Epidermal melanocyte (primary cell): ENCODE results near the gene CDYL2.

ENCODE experiments used
- DNase-seq: peaks from one replicate; pipeline ENCODE4 v3.0.0; 2011; ENCODE audit warnings: low spot score; ENCODE audit not compliant: insufficient read length

The CDYL2 gene

DNA sequence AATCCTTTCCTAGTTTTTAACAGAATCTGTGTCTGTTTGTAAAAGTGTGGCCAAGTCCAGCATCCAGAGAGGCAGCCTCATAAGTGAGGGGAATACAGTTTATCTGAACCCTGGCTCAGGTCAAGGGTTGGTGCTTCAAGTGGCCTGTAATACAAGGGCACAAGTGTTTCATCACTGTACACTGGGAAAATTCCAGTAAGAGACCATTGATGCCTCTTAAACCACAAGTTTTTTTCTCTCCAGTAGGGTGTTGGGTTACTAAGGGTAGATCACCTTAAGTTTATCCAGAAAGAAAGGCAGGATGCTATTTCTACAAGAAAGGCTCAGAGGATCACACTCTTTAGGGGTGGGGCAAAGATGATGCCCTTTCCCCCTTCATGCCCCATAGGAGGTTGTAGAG, 96.7 kb downstream of the CDYL2 start:
- DNase-seq, result no peak

DNA sequence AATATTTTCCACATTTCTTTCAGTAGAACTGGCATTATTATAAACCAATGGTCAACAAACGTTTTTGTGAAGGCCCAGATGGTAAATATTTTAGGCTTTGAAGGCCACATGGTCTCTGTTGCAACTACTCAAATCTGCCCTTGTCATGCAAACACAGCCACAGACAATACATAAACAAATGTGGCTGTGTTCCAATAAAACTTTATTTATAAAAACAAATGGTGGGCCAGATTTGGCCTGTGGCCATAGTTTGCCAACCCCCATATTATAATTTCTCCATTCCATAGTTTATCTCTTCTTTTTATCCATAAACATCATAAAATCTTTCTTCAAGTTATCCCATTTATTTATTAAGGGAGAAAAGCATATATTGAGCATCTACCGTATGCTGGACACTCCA, 98.8 kb downstream of the CDYL2 start:
- no peak for DNase-seq

DNA sequence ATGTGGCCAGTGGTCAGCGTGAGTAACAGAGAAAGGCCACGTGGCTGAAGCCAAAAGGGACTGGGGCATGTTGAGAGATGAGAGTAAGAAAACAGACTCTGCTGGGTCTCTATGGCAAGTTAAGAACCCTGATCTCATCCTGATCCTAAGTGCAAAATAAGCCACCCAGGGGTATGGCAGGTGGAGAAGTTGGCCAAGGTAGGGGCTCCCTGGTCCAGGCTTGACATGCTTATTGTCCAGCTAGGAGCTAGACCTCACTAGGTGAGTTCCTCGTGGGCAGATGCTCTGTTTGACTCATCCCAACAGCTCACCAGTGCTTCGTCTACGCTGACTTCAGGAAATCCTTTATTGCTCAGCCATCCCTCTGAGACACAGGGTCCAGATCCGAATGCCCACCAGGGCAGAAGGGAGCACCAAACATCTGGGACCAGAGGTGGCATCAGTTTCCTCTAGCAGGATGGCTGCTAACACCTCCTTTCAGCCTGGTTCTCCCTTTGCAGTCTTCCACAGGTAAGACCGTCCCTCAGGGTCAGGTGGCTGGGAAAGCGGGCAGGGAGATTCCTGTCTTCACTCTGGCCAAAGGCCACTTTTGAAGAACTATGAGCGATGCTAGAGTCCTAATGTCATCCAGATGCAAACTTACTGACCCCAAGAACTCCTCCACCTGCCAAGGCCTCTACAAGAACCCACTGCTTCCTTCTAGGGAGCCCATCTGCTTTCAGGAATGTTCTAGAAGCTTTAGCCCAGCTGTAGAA, 99.5 kb downstream of the CDYL2 start:
- no peak for DNase-seq

DNA sequence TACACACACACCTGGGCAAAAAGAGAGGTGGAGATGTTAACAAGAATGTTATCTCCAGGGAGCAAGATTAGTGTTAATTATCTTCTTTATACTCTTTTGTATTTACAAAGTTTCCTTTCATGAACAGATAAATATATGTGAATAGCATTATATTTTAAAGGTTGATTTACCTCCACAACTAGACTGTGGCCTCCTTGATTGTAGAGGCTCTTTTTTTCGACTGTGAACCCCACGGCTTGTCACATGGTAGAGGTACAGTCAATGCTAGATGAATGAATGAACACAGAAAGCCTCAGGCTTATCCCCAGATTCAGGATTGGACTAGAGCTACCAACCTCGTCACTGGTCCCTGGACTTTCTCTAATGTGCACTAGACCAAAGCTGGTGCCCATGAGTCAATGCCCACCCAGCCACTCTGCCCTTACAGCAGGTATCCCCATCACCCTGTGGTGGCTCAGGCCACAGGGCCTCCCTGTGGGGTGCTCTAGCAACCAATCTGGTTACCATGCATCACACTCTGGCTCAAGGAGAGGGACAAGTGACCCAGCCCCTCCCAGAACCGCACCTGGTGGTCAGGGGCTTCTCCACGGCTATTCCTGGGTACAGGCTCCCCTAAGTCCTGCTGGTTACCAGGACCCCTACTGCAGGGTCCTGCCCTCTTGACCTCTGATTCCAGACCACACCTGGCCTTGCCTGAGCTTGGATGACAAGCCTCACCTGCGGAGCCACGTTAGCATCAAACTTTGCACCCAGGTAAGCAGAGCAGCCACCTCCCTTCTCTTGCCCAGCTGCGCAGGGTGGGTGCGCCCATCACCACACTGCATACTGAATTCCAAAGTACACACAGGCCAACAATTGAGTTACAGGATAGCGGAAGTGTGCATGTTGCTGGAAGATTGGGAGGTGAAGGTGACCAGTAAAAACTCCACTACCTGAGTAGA, 101.0 kb downstream of the CDYL2 start:
- no peak for DNase-seq

DNA sequence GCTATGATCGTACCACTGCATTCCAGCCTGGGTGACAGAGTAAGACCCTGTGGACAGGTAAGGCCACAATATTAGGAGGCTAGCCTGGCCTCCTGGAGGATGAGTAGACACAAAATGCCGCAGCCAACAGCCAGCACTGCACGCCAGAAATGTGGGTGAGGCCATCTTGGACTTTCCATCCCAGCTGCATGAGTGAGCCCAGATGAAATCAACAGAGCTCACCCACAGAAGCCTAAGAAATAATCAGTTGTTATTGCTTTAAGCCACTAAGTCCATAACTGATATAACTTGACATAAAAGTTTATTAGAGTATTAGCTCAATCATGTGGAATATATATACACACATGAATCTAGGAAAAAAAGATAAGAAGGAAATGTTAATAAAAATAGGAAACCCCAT, 101.7 kb downstream of the CDYL2 start:
- DNase-seq, result no peak

DNA sequence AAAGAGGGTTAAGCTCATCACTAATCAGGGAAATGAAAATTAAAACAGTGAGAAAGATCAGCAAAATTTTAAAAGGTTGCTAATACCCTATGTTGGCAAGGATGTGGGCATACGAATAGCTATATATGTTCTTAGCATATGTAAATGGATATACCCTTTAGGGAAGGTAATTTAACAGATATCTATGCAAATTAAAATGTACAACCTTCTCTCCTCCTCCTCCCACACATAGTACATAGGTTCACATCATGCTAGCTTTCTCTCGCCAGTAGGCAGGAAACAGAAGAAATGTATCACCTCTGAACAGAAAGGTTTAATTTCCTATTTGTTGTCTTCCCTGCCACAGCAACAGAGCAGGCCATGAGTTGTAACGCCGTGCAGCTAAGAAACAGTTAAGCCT, 103.8 kb downstream of the CDYL2 start:
- DNase-seq, result no peak

DNA sequence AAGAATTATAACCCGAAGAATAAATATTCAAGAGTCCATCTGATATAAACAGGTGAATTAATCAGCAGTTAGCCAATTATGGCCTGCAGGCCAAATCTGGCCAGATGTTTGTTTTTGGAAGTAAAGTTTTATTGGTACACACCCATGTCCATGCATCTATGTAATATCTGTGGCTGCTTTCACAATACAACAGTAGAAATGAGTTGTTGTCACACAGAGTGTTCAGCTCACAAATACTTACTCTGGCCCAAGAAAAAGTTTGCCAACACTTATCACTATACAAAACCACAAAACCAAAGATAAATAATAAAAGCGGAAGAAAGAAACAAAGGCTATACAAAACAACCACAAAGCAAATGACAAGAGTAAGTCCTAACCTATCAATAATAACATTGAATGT, 109.4 kb downstream of the CDYL2 start:
- no peak for DNase-seq

DNA sequence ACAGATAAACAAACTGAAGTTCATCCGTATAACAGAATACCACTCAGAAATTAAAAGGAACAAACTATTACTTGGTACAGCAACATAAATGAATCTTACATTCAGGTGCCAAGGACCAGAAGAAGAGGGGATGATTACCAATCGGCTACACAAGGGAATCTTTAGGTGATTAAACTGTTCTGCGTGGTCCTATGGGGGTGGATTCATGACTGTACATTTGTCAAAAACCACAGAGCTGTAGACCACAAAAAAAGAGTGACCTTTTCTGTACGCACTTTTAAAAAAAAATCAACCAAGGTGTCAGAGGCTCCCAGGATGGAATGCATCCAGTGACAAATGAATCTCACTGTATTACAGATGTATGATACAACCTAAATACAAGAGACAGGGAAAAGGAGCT, 110.8 kb downstream of the CDYL2 start:
- no peak for DNase-seq

DNA sequence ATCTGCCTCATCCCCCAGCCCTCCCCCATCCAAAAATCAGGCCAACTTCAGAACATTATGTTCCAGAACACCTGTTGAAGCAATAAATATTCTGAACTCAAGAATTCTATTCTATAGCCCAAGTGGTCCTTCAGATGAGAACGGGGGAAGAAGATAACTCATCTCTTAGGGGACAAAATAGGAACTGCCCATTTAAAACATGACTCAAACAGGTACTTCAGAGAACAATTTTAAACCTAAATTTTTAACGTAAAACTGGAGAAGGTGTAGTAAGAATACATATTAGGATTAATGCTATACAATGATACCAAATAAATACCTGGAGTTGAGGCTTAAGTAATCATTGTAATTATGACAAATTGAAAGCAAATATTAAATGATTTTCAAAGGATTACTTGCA, 112.1 kb downstream of the CDYL2 start:
- no peak for DNase-seq

DNA sequence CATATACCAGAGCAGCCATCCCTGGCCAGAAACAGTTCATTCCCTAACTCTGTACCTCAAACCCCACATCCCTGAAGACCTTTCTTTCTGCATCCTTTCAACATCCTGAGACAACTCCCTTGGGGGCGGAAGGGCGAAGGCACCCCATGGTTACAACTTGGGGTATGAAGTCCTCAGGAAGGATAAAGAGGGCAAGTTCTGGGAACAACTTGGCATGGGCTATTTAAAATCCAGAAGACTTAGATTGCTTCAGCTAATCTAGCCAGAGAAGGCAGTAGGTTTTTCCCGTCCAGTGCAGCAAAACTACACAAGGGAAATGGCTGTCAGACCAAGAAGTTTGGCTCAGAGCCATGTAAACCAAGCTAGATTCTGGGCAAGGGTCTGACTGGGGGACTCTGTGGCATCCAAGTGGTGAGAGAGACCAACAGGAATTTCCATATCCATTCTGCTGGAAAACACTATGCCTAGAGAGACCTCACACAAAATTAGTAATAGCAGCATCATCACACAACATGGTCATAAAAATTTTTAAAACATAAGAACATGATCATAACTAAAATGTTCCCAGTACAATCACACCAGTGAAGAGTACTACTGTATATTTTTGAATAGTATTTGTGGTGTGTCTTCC, 113.2 kb downstream of the CDYL2 start:
- DNase-seq, result no peak

DNA sequence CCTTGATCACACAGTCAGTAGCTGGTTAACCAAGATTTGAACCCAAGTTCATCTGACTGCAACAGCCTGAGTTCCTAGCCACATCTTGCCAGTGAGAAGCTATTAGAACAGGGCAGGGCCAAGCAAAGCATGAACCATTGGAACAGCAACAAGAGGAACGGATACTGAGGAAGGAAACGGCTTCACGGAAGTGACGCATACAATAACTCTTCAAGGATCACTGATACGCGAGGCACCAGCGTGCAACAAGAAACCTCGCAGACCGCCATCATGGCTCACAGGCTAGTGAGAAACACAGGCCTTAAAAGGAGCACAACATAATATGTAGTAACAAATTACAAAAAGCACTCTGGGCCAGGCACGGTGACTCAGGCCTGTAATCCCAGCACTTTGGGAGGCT, 114.9 kb downstream of the CDYL2 start:
- no peak for DNase-seq

DNA sequence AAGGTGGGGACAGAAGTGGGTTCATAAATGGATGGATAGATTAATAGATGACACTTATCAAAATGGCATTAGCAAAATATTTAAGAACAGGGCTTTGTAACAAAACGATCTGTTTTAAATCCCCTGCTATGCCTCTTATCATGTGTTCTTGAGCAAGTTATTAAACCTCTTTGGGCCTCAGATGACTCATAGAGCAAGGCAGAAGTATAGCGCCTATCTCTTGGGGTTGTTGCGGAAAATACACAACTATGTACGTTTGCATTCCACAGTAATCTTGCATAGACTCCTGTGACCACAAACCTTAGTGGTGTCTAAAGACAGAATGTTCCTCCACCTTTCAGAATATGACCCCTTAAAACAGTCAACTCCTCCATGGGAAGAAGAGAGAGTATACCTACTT, 116.8 kb downstream of the CDYL2 start:
- DNase-seq, result no peak

DNA sequence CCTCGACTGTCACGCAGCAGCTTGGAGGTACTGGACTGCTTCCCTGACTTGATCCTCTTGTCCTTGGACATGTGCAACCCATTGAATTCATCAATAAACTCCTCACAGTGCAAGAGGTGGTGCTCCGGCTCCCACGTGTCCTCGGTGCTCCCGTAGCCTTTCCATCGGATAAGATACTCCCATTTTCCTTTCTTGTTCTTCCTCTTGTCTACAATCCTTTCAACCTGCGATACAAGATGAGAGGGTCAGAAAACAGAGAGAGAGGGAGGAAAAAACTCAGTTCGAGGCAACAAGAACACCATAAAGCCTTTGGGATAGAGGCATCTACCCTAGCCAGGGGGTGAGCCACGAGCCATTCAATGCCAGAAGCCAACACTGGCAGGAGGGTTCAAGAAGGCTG, 119.5 kb downstream of the CDYL2 start:
- DNase-seq, result no peak

DNA sequence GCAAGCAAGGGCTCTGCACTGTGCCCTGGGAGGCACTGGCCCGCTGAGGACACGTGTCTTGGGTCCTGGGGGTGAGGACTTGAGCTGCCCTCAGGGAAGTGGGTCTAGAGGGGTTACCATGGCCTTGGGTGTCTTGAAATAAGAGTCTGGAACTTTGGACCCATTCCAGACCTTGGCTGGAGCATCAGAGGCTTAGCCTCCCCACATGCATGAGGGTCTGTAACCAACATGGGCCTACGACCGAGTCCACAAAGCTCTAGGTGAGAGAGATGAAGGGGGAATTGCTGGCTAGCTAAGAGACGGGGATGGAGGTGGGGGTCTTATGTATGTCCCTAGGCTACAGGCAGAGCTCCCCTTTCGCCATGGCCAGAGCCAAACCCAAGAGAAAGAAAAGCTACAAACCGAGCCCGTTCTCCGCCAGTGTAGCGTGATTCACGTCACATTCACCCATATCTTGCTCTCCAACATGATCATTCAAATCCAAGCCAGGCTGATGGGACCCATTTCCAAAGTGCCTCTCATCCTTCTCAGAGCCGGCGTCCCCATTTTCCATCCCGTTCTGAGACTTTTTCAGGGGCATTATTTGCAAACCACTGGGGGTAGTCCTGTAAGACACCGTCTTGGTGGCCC, 120.1 kb downstream of the CDYL2 start:
- no peak for DNase-seq

DNA sequence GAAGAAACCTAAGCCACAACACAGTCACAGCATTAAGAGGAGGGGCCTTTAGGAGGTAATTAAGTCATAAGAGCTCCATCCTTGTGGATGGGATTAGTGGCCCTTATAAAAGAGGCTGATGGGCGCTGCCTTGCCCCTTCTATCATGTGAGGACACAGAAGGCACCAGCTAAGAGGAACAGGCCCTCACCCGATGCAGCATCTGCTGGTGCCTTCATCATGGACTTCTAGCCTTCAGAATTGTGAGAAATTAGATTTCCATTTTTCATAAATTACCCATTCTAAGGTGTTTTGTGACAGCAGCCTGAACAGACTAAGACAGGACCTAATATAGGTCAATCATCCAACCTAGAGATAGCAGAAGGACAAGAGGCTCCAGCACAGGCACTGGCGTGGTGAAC, 120.8 kb downstream of the CDYL2 start:
- DNase-seq, result no peak

DNA sequence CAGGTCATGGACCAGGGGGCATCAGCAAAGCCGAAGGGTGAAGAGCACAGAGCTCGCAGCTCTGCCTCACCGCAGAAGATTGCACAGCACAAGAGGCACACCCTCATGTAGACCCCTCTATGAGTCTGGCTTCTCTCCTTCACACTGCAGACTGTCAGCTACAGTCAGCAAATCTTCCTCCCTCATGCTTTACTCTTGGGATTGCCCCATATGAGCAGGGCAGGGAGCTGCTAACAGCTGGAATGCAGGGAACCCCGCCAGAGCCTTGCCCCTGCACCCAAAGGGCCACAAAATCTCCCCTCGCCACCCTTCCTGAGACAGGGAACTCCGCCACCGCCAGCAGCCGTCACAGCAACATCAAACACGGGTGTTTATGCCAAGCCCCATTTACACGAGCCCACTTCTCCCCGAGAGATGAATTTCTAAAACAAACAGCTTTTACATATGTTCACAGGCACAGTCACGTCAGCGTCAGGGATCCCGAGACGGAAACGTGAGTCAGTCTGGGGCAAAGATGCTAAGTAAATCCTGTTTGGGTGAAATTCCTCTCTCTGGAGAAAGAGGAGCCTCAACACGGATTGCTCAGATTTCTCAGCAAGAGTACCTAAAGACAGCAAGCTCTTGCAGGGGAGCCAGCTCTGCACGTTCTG, 121.9 kb downstream of the CDYL2 start:
- DNase-seq, result no peak

DNA sequence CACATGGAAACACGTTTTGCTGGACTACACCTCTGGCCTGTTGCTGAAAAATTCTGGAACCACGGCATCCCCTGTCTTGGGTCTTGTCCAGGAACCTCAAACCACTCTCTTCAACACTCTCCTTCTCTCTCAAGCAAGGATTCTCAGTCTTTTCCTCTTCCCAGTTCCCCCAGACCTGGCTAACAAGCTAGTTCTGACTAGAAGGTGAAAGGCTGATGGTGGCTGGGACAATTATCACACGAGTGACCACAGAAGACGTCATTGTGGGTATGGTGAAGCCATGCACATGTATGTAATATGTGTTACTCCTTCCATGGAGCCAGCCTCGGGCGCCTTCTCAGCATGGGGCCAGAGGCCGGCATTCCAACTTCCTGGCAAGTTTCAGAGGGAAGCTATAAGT, 123.0 kb downstream of the CDYL2 start:
- DNase-seq, result no peak

DNA sequence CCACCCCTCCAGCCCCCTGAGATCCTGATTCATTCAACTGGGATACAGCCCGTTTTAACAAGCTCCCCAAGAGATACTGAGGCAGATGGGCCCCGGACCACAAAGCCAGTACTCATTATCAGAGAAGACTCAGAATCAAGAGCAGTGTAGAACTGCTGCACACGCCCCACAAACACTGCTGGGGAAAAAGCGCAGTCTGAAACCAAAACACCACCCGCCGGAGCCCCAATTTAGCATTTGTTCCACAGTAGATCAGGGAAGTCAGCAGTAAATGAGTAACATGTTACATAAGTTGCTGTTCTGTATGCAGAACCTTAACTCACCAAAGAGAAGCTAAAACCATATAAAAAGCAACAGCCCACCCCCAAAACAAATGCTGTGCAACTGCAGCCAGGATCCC, 123.6 kb downstream of the CDYL2 start:
- no peak for DNase-seq

DNA sequence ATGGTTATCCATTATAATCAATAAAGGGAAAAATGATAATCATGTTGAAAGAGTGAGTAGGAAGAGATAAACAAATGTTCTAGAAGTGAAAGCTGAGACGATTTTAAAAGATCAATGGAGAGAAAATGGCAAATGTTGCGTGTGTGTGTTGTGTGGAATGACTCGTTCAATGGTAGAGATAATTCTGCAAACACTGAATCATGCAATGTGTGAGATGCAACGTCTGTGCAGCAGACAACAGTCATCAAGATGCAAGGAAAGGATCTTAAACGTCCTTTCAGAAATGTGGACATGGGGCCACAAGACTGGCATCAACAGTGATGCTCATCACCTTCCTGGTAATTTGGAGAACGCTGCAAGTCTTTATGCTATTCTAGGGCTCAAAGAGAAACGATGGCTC, 124.4 kb downstream of the CDYL2 start:
- no peak for DNase-seq

DNA sequence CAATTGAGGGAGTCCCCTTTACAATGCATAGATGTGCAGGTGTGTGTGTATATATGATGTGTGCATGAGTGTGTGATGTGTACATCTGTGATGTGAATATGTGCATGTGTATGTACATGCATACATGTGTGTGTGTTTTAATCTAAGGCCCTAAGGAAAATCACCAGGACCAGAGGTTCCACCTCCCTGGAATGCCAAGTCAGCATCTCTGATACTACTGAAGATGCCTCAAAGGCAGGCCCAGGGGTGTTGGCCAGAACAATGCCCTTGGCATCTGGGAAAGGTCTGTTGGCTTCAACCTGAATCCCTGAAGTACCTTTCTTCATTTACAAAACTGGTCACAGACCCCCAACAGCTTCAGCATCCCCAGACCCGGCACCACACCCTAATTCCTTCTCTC, 129.5 kb downstream of the CDYL2 start:
- no peak for DNase-seq

DNA sequence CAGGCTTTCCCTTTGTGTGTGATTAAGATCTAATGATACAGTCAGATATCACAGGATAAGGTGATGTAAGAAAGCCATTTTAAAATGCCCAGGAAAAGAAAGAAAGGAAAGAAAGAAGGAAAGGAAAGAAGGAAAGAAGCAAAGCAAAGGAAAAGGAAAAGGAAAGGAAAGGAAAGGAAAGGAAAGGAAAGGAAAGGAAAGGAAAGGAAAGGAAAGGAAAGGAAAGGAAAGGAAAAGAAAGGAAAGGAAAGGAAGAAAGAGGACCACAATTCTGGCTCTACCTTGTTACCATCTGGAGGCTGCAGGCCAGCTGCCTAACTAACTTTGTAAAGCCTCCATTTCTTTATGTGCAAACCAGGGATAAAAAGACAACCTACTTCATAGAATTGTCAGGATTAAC, 132.0 kb downstream of the CDYL2 start:
- DNase-seq, result no peak
